Uterus (tissue), 2 donors: ENCODE measurements around the gene KRT79.

Experiments
- CTCF ChIP-seq, 4 experiments: fragments of 200-600 bp in 2 of 4; fragments of 450-650 bp in 2 of 4; sonication (generic) in 2 of 4; IDR thresholded peaks; one replicate each; pipeline ENCODE4 v1.5.1; 2016 to 2019; ENCODE audit warnings: antibody characterized with exemption in 4 of 4, mild to moderate bottlenecking in 2 of 4, moderate library complexity in 1 of 4
- POLR2A ChIP-seq, 2 donors: fragments of 450-650 bp; IDR thresholded peaks; one replicate each; pipeline ENCODE4 v1.6.1; 2016; ENCODE audit warnings: antibody characterized with exemption in 2 of 2, mild to moderate bottlenecking in 1 of 2, moderate library complexity in 1 of 2

GRCh38 chr12:52811191-52812072, 22.7 kb downstream of the KRT79 start:
- TF ChIP-seq POLR2A (IDR thresholded peaks at IDR 0.05) (no peak), CTCF (IDR thresholded peaks at IDR 0.05) (no peak)
